Measurements from ENCODE around the gene ECM2.

GRCh38 chr9:92507005-92507404 lies 28.8 kb downstream of the ECM2 start:
- TF ChIP-seq CTCF (IDR thresholded peaks at IDR 0.05 in 2 of 3, conservative IDR thresholded peaks at IDR 0.05 in 1 of 3; ENCODE audit: borderline replicate concordance in 1 of 3, insufficient read depth in 1 of 3, low read depth in 2 of 3, low read length in 2 of 3) = no peak
- no peak for TF ChIP-seq POLR2A (IDR thresholded peaks at IDR 0.05; ENCODE audit: borderline replicate concordance, extremely low read depth, insufficient read depth, insufficient read length)
- no peak for TF ChIP-seq SIN3A (IDR thresholded peaks at IDR 0.05; ENCODE audit: low read depth)
- no peak for TF ChIP-seq ELF1 (IDR thresholded peaks at IDR 0.05; ENCODE audit: borderline replicate concordance, low read depth)
- no peak for TF ChIP-seq CEBPB (IDR thresholded peaks at IDR 0.05; ENCODE audit: low read depth)
- no peak for TF ChIP-seq REST (IDR thresholded peaks at IDR 0.05; ENCODE audit: low read depth)
- no peak for TF ChIP-seq POLR2AphosphoS5 (IDR thresholded peaks at IDR 0.05; ENCODE audit: low read depth, low read length)
- no peak for TF ChIP-seq TCF7L2 (IDR thresholded peaks at IDR 0.05; ENCODE audit: borderline replicate concordance, extremely low read depth, insufficient read depth, insufficient read length)
- TF ChIP-seq JUND (IDR thresholded peaks at IDR 0.05) = no peak
- no peak for TF ChIP-seq SP1 (IDR thresholded peaks at IDR 0.05; ENCODE audit: low read depth)
- no peak for TF ChIP-seq CBX3 (IDR thresholded peaks at IDR 0.05; ENCODE audit: low read depth)
- no peak for TF ChIP-seq EZH2 (IDR thresholded peaks at IDR 0.05)
- no peak for TF ChIP-seq SRF (IDR thresholded peaks at IDR 0.05; ENCODE audit: low read depth)
- TF ChIP-seq YY1 (IDR thresholded peaks at IDR 0.05; ENCODE audit: extremely low read depth, insufficient replicate concordance, low read depth, low read length) = no peak

All from HCT116 (cell line).